Measurements from ENCODE around the gene ERC1. TPM values are rescaled to one million over a fixed set of nuclear protein-coding genes. Genes with fewer than 3 reads are reported as not detected.

The ERC1 gene
- total RNA-seq (10 to 100 TPM; 63.0 to 64.9 TPM), polyA plus RNA-seq (ENCODE audit: insufficient read length in 6 of 6) (10 to 100 TPM; 34.9 to 41.9 (median 38.3) TPM)
- long read RNA-seq, donor 1, partial matches to known transcripts, result 0 of 1 reads
- long read RNA-seq, donor 1, other reads (novel, unspliced or antisense), result 0 of 1 reads
- long read RNA-seq, donor 2, partial matches to known transcripts, result 0 of 2 reads
- long read RNA-seq, donor 2, other reads (novel, unspliced or antisense), result 0 of 2 reads
- long read RNA-seq, donor 3, result 0 reads
- long read RNA-seq, donor 4, partial matches to known transcripts, result 4 of 5 reads
- long read RNA-seq, donor 4, other reads (novel, unspliced or antisense), result 1 of 5 reads
- long read RNA-seq, donor 5, result 0 reads
- long read RNA-seq, donor 6, partial matches to known transcripts, result 0 of 1 reads
- long read RNA-seq, donor 6, other reads (novel, unspliced or antisense), result 0 of 1 reads
- long read RNA-seq, donor 7, result 0 reads
- long read RNA-seq, donor 8, partial matches to known transcripts, result 0 of 1 reads
- long read RNA-seq, donor 8, other reads (novel, unspliced or antisense), result 0 of 1 reads
- long read RNA-seq, donor 9, result 0 reads
- long read RNA-seq, donor 10, partial matches to known transcripts, result 6 of 12 reads
- long read RNA-seq, donor 10, other reads (novel, unspliced or antisense), result 6 of 12 reads
- long read RNA-seq, donor 11, partial matches to known transcripts, result 0 of 1 reads
- long read RNA-seq, donor 11, other reads (novel, unspliced or antisense), result 0 of 1 reads
- long read RNA-seq, donor 12, full-length matches to known transcripts, result 2 of 2 reads
- long read RNA-seq, donor 12, partial matches to known transcripts, result 0 of 2 reads
- long read RNA-seq, donor 12, other reads (novel, unspliced or antisense), result 0 of 2 reads

DNA sequence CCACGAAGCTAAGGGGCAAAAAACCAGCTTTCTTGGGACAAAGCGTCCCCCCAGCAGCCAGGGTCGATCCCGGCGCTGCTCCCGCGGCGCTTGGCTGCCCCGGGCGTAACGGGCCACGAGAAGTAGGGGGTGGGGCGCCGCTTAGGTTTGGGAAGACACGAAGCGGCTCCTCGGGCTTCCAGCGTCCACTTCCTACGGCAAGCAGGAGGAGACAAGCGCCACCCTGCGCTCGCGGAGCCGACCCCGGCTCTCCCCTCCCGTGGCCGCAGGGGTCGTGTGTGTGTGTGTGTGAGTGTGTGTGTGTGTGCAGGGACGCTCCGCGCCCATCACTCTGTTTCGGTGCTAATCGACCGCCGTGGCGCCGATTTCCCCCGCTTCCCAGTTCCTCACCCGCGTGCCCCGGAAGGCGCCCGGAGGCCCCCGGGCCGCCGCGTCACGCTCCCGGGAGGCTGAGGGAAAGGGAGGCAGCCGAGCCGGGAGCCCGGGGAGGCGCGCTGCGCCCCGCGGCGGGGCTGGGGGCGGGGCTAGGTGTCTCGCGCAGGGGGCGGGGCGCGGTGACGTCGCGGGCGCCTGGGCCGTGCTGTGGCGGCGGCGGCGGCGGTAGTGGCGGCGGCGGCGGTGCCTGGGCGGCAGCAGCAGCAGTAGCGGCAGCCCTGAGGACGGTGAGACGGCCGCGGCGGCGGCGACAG, at the start of gene ERC1:
TSS of gene ERC1 (plus strand) at position 563 of the 689 bp plus-strand sequence. CDS start 36,681 bp downstream, outside the sequence.
- intact Hi-C loops (cut with DNase I), result no loop called here
- no peaks in the 10 kb centered on the region for H3K9me3 ChIP-seq
- peak; percentile 92 for ATAC-seq
- H3K27me3 ChIP-seq, result no peaks in the 10 kb centered on the region
- peak; percentile 89 to 97 (median 90) for DNase-seq
- H3K4me1 ChIP-seq, result peaks cover 10 to 54% of the 10 kb centered on the region in 2 donors
- TF ChIP-seq, protein P1, sequence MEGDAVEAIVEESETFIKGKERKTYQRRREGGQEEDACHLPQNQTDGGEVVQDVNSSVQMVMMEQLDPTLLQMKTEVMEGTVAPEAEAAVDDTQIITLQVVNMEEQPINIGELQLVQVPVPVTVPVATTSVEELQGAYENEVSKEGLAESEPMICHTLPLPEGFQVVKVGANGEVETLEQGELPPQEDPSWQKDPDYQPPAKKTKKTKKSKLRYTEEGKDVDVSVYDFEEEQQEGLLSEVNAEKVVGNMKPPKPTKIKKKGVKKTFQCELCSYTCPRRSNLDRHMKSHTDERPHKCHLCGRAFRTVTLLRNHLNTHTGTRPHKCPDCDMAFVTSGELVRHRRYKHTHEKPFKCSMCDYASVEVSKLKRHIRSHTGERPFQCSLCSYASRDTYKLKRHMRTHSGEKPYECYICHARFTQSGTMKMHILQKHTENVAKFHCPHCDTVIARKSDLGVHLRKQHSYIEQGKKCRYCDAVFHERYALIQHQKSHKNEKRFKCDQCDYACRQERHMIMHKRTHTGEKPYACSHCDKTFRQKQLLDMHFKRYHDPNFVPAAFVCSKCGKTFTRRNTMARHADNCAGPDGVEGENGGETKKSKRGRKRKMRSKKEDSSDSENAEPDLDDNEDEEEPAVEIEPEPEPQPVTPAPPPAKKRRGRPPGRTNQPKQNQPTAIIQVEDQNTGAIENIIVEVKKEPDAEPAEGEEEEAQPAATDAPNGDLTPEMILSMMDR (IDR thresholded peaks at IDR 0.05), result peak in 1 of 2 donors; percentile 12
- peak within 1 kb of the TSS; percentile 80 to 85 for H3K4me3 ChIP-seq
- H3K36me3 ChIP-seq, result no peaks in the 10 kb centered on the region
- peak within 1 kb of the TSS; percentile 96 to 98 for H3K27ac ChIP-seq

DNA sequence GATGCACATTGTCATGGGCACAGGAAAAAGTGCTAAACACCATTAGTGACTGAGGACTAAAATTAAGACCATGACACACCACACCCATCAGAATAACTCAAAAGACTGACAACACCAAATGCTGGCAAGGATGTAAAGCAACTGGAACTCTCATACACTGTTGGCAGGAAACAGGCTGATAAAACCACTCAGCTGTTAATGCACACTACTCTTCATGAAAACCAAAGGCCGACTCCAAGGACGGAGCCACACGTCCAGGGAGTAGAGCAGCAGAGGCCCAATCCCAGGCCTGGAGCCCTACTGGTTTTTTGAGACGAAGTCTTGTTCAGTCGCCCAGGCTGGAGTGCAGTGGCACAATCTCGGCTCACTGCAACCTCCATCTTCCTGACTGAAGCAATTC, 48.0 kb upstream of the ERC1 start:
- TF ChIP-seq, protein P1 (IDR thresholded peaks at IDR 0.05), result no peak
- no peak for DNase-seq
- intact Hi-C loops (cut with DNase I), result loop anchor here in 1 of 2 donors (10.0 kb wide), 1 partner anchor 368 kb away; no protein-coding TSS in a partner anchor

DNA sequence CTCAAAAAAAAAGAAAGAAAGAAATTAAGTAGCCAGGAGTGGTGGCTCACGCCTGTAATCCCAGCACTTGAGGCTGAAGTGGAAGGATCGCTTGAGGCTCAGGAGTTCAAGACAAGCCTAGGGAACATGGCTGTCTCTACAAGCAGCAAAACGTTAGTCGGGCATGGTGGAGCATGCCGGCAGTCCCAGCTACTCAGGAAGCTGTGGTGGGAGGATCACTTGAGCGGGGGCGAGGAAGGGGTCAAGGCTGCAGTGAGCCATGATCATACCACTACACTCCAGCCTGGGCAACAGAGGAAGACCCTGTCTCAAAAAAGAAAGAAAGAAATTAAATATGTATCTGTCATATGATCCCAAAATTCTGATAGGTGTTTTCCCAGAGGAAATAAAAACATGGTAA, 46.8 kb upstream of the ERC1 start:
- no peaks in the 10 kb centered on the region for H3K9me3 ChIP-seq
- no peaks in the 10 kb centered on the region for H3K27me3 ChIP-seq
- peaks cover 0 to 10% of the 10 kb centered on the region in 2 donors for H3K4me1 ChIP-seq
- intact Hi-C loops (cut with DNase I), result loop anchor here in 1 of 2 donors (10.0 kb wide), 1 partner anchor 369 kb away; no protein-coding TSS in a partner anchor
- peaks cover 0 to 31% of the 10 kb centered on the region in 2 donors for H3K36me3 ChIP-seq
- no peak overlapping the region for H3K4me3 ChIP-seq
- H3K27ac ChIP-seq, result no peak overlapping the region
- ATAC-seq, result no peak
- DNase-seq, result no peak
- TF ChIP-seq, protein P1 (IDR thresholded peaks at IDR 0.05), result no peak

More for the DNA sequence above, 48.0 kb upstream of the ERC1 start:
- Histone ChIP-seq H3K36me3 (peaks cover 0 to 33% of the 10 kb centered on the region in 2 donors), H3K4me1 (peaks cover 0 to 2% of the 10 kb centered on the region in 2 donors), H3K4me3 (no peak overlapping the region), H3K9me3 (no peaks in the 10 kb centered on the region), H3K27me3 (no peaks in the 10 kb centered on the region), H3K27ac (no peak overlapping the region)
- ATAC-seq, result no peak

DNA sequence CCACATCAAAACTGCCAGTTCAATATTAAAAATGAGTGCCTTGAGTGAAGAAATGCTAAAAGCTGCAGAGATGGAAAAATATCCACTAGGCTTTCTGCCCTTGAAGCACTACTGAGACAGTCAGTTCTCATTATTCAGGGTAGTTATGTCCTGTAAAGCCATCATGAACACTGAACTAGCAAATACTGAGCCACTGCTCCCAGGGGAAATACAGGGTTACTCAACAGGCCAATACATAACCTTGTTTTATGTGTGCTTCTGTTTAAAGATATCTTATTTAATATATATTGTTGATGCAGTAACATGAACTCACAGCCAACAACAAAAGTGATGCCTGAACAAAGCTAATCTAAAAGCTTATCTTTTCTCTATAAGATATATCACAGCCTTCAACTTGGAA, 44.8 kb upstream of the ERC1 start:
- Histone ChIP-seq H3K9me3 (no peaks in the 10 kb centered on the region), H3K36me3 (peaks cover 0 to 19% of the 10 kb centered on the region in 2 donors), H3K4me1 (peaks cover 0 to 10% of the 10 kb centered on the region in 2 donors), H3K27me3 (no peaks in the 10 kb centered on the region), H3K27ac (no peak overlapping the region), H3K4me3 (no peak overlapping the region)
- TF ChIP-seq, protein P1 (IDR thresholded peaks at IDR 0.05), result no peak
- DNase-seq, result no peak
- intact Hi-C loops (cut with DNase I), result loop anchor here in 1 of 2 donors (10.0 kb wide), 1 partner anchor 371 kb away; no protein-coding TSS in a partner anchor
- no peak for ATAC-seq
